SH-SY5Y (cell line): ENCODE measurements around the gene ADK.

ENCODE experiments used
- GATA2 ChIP-seq: IDR thresholded peaks from 2 replicates; pipeline ENCODE4 v1.6.1; 2011; ENCODE audit warnings: mild to moderate bottlenecking, low read depth, low read length
- GATA3 ChIP-seq: IDR thresholded peaks from 2 replicates; pipeline ENCODE4 v1.6.1; 2011; ENCODE audit warnings: low read depth, mild to moderate bottlenecking, low read length, moderate library complexity

GRCh38 chr10:74544106-74544505 is 393.1 kb downstream of the ADK start:
- TF ChIP-seq GATA2: no peak
- TF ChIP-seq GATA3: no peak
